SK-N-SH (cell line): ENCODE results near the gene PYCARD.

Experiments used
- CTCF ChIP-seq: fragments of 200-600 bp; sonication (generic); IDR thresholded peaks from 2 replicates; pipeline ENCODE4 v1.6.1; 2017; ENCODE audit warnings: antibody characterized with exemption, mild to moderate bottlenecking, moderate library complexity
- EP300 ChIP-seq, 2 experiments: IDR thresholded peaks; 2 replicates each; pipeline versions ENCODE4 v1.4.0 to v1.6.1; 2012; ENCODE audit warnings: borderline replicate concordance in 1 of 2, low read depth in 1 of 2, low read length in 1 of 2
- EZH2phosphoT487 ChIP-seq: fragments of 200-600 bp; sonication (generic); IDR thresholded peaks from 2 replicates; pipeline ENCODE4 v1.6.1; 2017; ENCODE audit warnings: low read depth, mixed run types, mild to moderate bottlenecking, antibody characterized with exemption, moderate library complexity, borderline replicate concordance
- GATA2 ChIP-seq: sonication (generic); formaldehyde crosslinking; IDR thresholded peaks from 2 replicates; pipeline ENCODE4 v1.5.0; 2020; ENCODE audit warnings: mild to moderate bottlenecking, missing genetic modification reagents
- RCOR1 ChIP-seq: fragments of 150-350 bp; IDR thresholded peaks from 2 replicates; pipeline ENCODE4 v1.6.1; 2017; ENCODE audit warnings: antibody characterized with exemption, low read length
- REST ChIP-seq: IDR thresholded peaks from 2 replicates; pipeline ENCODE4 v1.6.1; 2012; ENCODE audit warnings: mild to moderate bottlenecking, low read depth, low read length, moderate library complexity
- RFX5 ChIP-seq: IDR thresholded peaks from 2 replicates; pipeline ENCODE4 v1.6.1; 2012; ENCODE audit warnings: mild to moderate bottlenecking, improper control_type of control experiment, low read length
- SIN3A ChIP-seq: IDR thresholded peaks from 2 replicates; pipeline ENCODE4 v1.6.1; 2012; ENCODE audit warnings: low read depth, mild to moderate bottlenecking, low read length, moderate library complexity, borderline replicate concordance
- YY1 ChIP-seq: IDR thresholded peaks from 2 replicates; pipeline ENCODE4 v1.4.0; 2012; ENCODE audit warnings: low read depth, mild to moderate bottlenecking
- ZBTB33 ChIP-seq: IDR thresholded peaks from 2 replicates; pipeline ENCODE4 v1.4.0; 2012; ENCODE audit warnings: low read depth, borderline replicate concordance

- TF ChIP-seq RCOR1 (no peak), CTCF (no peak), REST (no peak), RFX5 (no peak), EP300 (IDR thresholded peaks at IDR 0.05; ENCODE audit: borderline replicate concordance in 1 of 2, low read depth in 1 of 2, low read length in 1 of 2) (no peak), EZH2phosphoT487 (no peak), ZBTB33 (no peak), SIN3A (no peak), YY1 (no peak), GATA2 (CRISPR knock-in tag) (no peak)
These were observed 35.5 kb upstream of the PYCARD start for GRCh38 chr16:31238041-31238440.
